ENCODE data around the gene HES2. TPM values are rescaled to one million over a fixed set of nuclear protein-coding genes. Genes with fewer than 3 reads are reported as not detected.

The HES2 gene
- total RNA-seq, 1 experiment from 2014 or later: 1.2 TPM

GRCh38 chr1:6465461-6466005 lies 45.8 kb upstream of the HES2 start:
- Mint-ChIP-seq H3K4me1 (peaks cover 7 to 17% of the 10 kb centered on the region in 2 experiments), H3K36me3 (ENCODE audit: insufficient read depth in 1 of 3, low read depth in 3 of 3) (peaks cover 8 to 53% (median 52%) of the 10 kb centered on the region in 3 experiments; a peak in 6 of 7 replicates), H3K27ac (no peak overlapping the region), H3K4me3 (no peak overlapping the region), H3K27me3 (ENCODE audit: low read depth) (no peaks in the 10 kb centered on the region; the same call in 1 of the 2 replicates), H3K9me3 (no peaks in the 10 kb centered on the region)
- no peak overlapping the region for H2BK15ac ChIP-seq (ENCODE audit: low read depth, low read length)
- no peaks in the 10 kb centered on the region for H3K79me1 ChIP-seq (ENCODE audit: insufficient read depth, low read depth, low read length, poor library complexity, severe bottlenecking)
- H2BK120ac ChIP-seq (ENCODE audit: low read depth, low read length, poor library complexity, severe bottlenecking): no peak overlapping the region
- H3T11ph ChIP-seq (ENCODE audit: low read length): no peak overlapping the region
- H3K4me1 ChIP-seq (ENCODE audit: insufficient read depth, low read length): no peaks in the 10 kb centered on the region; the same call in 1 of the 2 replicates
- no peaks in the 10 kb centered on the region for H3K79me2 ChIP-seq (ENCODE audit: insufficient read depth, low read length)
- H2AK5ac ChIP-seq (ENCODE audit: insufficient read length, low read length): no peak overlapping the region
- TF ChIP-seq, protein P1, sequence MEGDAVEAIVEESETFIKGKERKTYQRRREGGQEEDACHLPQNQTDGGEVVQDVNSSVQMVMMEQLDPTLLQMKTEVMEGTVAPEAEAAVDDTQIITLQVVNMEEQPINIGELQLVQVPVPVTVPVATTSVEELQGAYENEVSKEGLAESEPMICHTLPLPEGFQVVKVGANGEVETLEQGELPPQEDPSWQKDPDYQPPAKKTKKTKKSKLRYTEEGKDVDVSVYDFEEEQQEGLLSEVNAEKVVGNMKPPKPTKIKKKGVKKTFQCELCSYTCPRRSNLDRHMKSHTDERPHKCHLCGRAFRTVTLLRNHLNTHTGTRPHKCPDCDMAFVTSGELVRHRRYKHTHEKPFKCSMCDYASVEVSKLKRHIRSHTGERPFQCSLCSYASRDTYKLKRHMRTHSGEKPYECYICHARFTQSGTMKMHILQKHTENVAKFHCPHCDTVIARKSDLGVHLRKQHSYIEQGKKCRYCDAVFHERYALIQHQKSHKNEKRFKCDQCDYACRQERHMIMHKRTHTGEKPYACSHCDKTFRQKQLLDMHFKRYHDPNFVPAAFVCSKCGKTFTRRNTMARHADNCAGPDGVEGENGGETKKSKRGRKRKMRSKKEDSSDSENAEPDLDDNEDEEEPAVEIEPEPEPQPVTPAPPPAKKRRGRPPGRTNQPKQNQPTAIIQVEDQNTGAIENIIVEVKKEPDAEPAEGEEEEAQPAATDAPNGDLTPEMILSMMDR (conservative IDR thresholded peaks at IDR 0.05): no peak
- no peak overlapping the region for H2AFZ ChIP-seq (ENCODE audit: low read length)
- no peak overlapping the region for H2BK12ac ChIP-seq (ENCODE audit: insufficient read length, low read depth, low read length)
- no peak overlapping the region; the same call in 1 of the 2 replicates for H3K14ac ChIP-seq (ENCODE audit: insufficient read depth, low read length)
- H3K27ac ChIP-seq (ENCODE audit: insufficient read length, low read depth, low read length): no peak overlapping the region
- DNase-seq: no peak
- H3K27me3 ChIP-seq (ENCODE audit: insufficient read depth, low read length): no peaks in the 10 kb centered on the region
- H3K4ac ChIP-seq (ENCODE audit: low read depth, low read length): no peak overlapping the region
- H3K23me2 ChIP-seq (ENCODE audit: insufficient read length, low read depth, low read length, poor library complexity, severe bottlenecking): no peaks in the 10 kb centered on the region
- H3K18ac ChIP-seq (ENCODE audit: insufficient read length, low read depth, low read length): no peak overlapping the region
- H2BK20ac ChIP-seq (ENCODE audit: low read depth, low read length, poor library complexity, severe bottlenecking): no peak overlapping the region
- H3K4me2 ChIP-seq (ENCODE audit: insufficient read depth, insufficient read length, low read length): no peak overlapping the region
- H4K20me1 ChIP-seq (ENCODE audit: control insufficient read depth, insufficient read depth, insufficient read length): no peaks in the 10 kb centered on the region
- no peak overlapping the region for H3K56ac ChIP-seq (ENCODE audit: insufficient read length, low read depth, low read length)
- H3K9me3 ChIP-seq (ENCODE audit: control insufficient read depth, low read depth, low read length): no peaks in the 10 kb centered on the region
- WGBS (ENCODE audit: extremely low coverage, insufficient read length, low lambda C conversion rate): no CpG with 5 or more reads among the region's 21 CpGs
- H4K5ac ChIP-seq (ENCODE audit: insufficient read length, low read depth, low read length): no peak overlapping the region
- no peak overlapping the region for H2BK5ac ChIP-seq (ENCODE audit: insufficient read length, low read length)
- H3K23ac ChIP-seq (ENCODE audit: insufficient read length, low read depth, low read length): no peak overlapping the region
- no peak overlapping the region for H4K8ac ChIP-seq (replicated peaks; ENCODE audit: insufficient read length, low read depth, low read length)
- H3K9ac ChIP-seq (ENCODE audit: extremely low read depth, insufficient read length, low read length): no peak overlapping the region
- H4K91ac ChIP-seq (ENCODE audit: insufficient read length, low read depth, low read length): no peak overlapping the region
